ENCODE measurements around the gene MAPK1IP1L. TPM values are rescaled to one million over a fixed set of nuclear protein-coding genes. Genes with fewer than 3 reads are reported as not detected.
A peak's percentile ranks its signal among the peaks of the same experiment; 100 is the strongest.
"Not testable (repeated sequence)": the region's sequence is repeated elsewhere in the genome, so short reads cannot be mapped to it uniquely, and the experiment has no call there.

Gene MAPK1IP1L
- total RNA-seq, 1 experiment from 2014 or later = 111 TPM

GRCh38 chr14:55074662-55075061, 23.2 kb downstream of the MAPK1IP1L start:
- Histone ChIP-seq H3K9me2 (replicated peaks; ENCODE audit: insufficient read depth, low read length) (no peaks in the 10 kb centered on the region), H3K27ac (ENCODE audit: low read length) (peak overlapping the region; percentile 25; the same call in 1 of the 2 replicates), H3K4me1 (ENCODE audit: low read length) (peaks cover 36% of the 10 kb centered on the region), H4K20me1 (ENCODE audit: insufficient read depth, low read depth, low read length) (no peaks in the 10 kb centered on the region), H3K27me3 (ENCODE audit: low read length) (no peaks in the 10 kb centered on the region), H3K9ac (ENCODE audit: low read length) (peak overlapping the region; percentile 48), H3K36me3 (ENCODE audit: insufficient read depth, low read length) (no peaks in the 10 kb centered on the region), H3K4me3 (ENCODE audit: low read length) (peak overlapping the region; percentile 49), H3K9me3 (ENCODE audit: low read length) (no peaks in the 10 kb centered on the region), H3K4me2 (ENCODE audit: low read depth, low read length, poor library complexity, severe bottlenecking) (peak overlapping the region; percentile 63), H2AFZ (ENCODE audit: low read length) (peak overlapping the region; percentile 49), H3K79me2 (ENCODE audit: low read length) (no peaks in the 10 kb centered on the region)
- peak; percentile 76 for DNase-seq

- H3K4me2 ChIP-seq (ENCODE audit: low read depth, low read length, poor library complexity, severe bottlenecking) = no peak overlapping the region
- H3K36me3 ChIP-seq (ENCODE audit: insufficient read depth, low read length) = no peaks in the 10 kb centered on the region
- H3K9me3 ChIP-seq (ENCODE audit: low read length) = no peaks in the 10 kb centered on the region
- no peak overlapping the region for H3K9ac ChIP-seq (ENCODE audit: low read length)
- no peak for DNase-seq
- H4K20me1 ChIP-seq (ENCODE audit: insufficient read depth, low read depth, low read length) = no peaks in the 10 kb centered on the region
- no peaks in the 10 kb centered on the region for H3K27me3 ChIP-seq (ENCODE audit: low read length)
- no peak overlapping the region for H3K4me3 ChIP-seq (ENCODE audit: low read length)
- no peak overlapping the region for H2AFZ ChIP-seq (ENCODE audit: low read length)
- no peak overlapping the region for H3K27ac ChIP-seq (ENCODE audit: low read length)
- H3K79me2 ChIP-seq (ENCODE audit: low read length) = no peaks in the 10 kb centered on the region
- H3K9me2 ChIP-seq (replicated peaks; ENCODE audit: insufficient read depth, low read length) = no peaks in the 10 kb centered on the region
- H3K4me1 ChIP-seq (ENCODE audit: low read length) = peaks cover 36% of the 10 kb centered on the region
Measured at GRCh38 chr14:55075628-55076175, 24.3 kb downstream of the MAPK1IP1L start.

- H3K9me3 ChIP-seq (ENCODE audit: low read length) = no peaks in the 10 kb centered on the region
- H3K79me2 ChIP-seq (ENCODE audit: low read length) = no peaks in the 10 kb centered on the region
- H2AFZ ChIP-seq (ENCODE audit: low read length) = no peak overlapping the region
- H3K27me3 ChIP-seq (ENCODE audit: low read length) = no peaks in the 10 kb centered on the region
- H3K4me2 ChIP-seq (ENCODE audit: low read depth, low read length, poor library complexity, severe bottlenecking) = no peak overlapping the region
- no peak overlapping the region for H3K9ac ChIP-seq (ENCODE audit: low read length)
- H4K20me1 ChIP-seq (ENCODE audit: insufficient read depth, low read depth, low read length) = no peaks in the 10 kb centered on the region
- no peaks in the 10 kb centered on the region for H3K9me2 ChIP-seq (replicated peaks; ENCODE audit: insufficient read depth, low read length)
- no peak for DNase-seq
- no peak overlapping the region for H3K27ac ChIP-seq (ENCODE audit: low read length)
- no peak overlapping the region for H3K4me3 ChIP-seq (ENCODE audit: low read length)
- peaks cover 20% of the 10 kb centered on the region for H3K4me1 ChIP-seq (ENCODE audit: low read length)
- H3K36me3 ChIP-seq (ENCODE audit: insufficient read depth, low read length) = no peaks in the 10 kb centered on the region
Measured at GRCh38 chr14:55077170-55078151, 26.0 kb downstream of the MAPK1IP1L start.

- H2AFZ ChIP-seq (ENCODE audit: low read length); H3K4me2 ChIP-seq (ENCODE audit: low read depth, low read length, poor library complexity, severe bottlenecking); H3K4me1 ChIP-seq (ENCODE audit: low read length): not testable (repeated sequence)
Measured at GRCh38 chr14:55079961-55080360, 28.5 kb downstream of the MAPK1IP1L start.

GRCh38 chr14:55084401-55085059, 33.1 kb downstream of the MAPK1IP1L start:
- H3K9me2 ChIP-seq (replicated peaks; ENCODE audit: insufficient read depth, low read length) = no peaks in the 10 kb centered on the region
- peaks cover 4% of the 10 kb centered on the region for H3K4me1 ChIP-seq (ENCODE audit: low read length)
- no peaks in the 10 kb centered on the region for H3K9me3 ChIP-seq (ENCODE audit: low read length)
- no peaks in the 10 kb centered on the region for H3K79me2 ChIP-seq (ENCODE audit: low read length)
- H3K27me3 ChIP-seq (ENCODE audit: low read length) = 0 out of 2 replicates have a peak, but pooled peaks cover 2% of the 10 kb centered on the region
- no peak overlapping the region for H3K9ac ChIP-seq (ENCODE audit: low read length)
- no peak overlapping the region for H3K4me3 ChIP-seq (ENCODE audit: low read length)
- no peak for DNase-seq
- no peaks in the 10 kb centered on the region for H4K20me1 ChIP-seq (ENCODE audit: insufficient read depth, low read depth, low read length)
- no peaks in the 10 kb centered on the region for H3K36me3 ChIP-seq (ENCODE audit: insufficient read depth, low read length)
- no peak overlapping the region for H2AFZ ChIP-seq (ENCODE audit: low read length)
- H3K4me2 ChIP-seq (ENCODE audit: low read depth, low read length, poor library complexity, severe bottlenecking) = no peak overlapping the region
- H3K27ac ChIP-seq (ENCODE audit: low read length) = no peak overlapping the region

More at GRCh38 chr14:55079961-55080360, 28.5 kb downstream of the MAPK1IP1L start:
- not testable (repeated sequence) for H4K20me1 ChIP-seq (ENCODE audit: insufficient read depth, low read depth, low read length); DNase-seq; H3K79me2 ChIP-seq (ENCODE audit: low read length); H3K27me3 ChIP-seq (ENCODE audit: low read length); H3K9me3 ChIP-seq (ENCODE audit: low read length); H3K36me3 ChIP-seq (ENCODE audit: insufficient read depth, low read length); H3K9me2 ChIP-seq (replicated peaks; ENCODE audit: insufficient read depth, low read length); H3K4me3 ChIP-seq (ENCODE audit: low read length); H3K9ac ChIP-seq (ENCODE audit: low read length); H3K27ac ChIP-seq (ENCODE audit: low read length)

GRCh38 chr14:55085060-55085660, 33.7 kb downstream of the MAPK1IP1L start:
- Histone ChIP-seq H3K4me3 (ENCODE audit: low read length) (no peak overlapping the region), H3K4me1 (ENCODE audit: low read length) (peaks cover 4% of the 10 kb centered on the region), H3K36me3 (ENCODE audit: insufficient read depth, low read length) (no peaks in the 10 kb centered on the region), H3K4me2 (ENCODE audit: low read depth, low read length, poor library complexity, severe bottlenecking) (no peak overlapping the region), H3K27me3 (ENCODE audit: low read length) (0 out of 2 replicates have a peak, but pooled peaks cover 2% of the 10 kb centered on the region), H3K79me2 (ENCODE audit: low read length) (no peaks in the 10 kb centered on the region), H3K9me3 (ENCODE audit: low read length) (no peaks in the 10 kb centered on the region), H3K9ac (ENCODE audit: low read length) (no peak overlapping the region), H3K27ac (ENCODE audit: low read length) (no peak overlapping the region), H2AFZ (ENCODE audit: low read length) (no peak overlapping the region), H3K9me2 (replicated peaks; ENCODE audit: insufficient read depth, low read length) (no peaks in the 10 kb centered on the region), H4K20me1 (ENCODE audit: insufficient read depth, low read depth, low read length) (no peaks in the 10 kb centered on the region)
- no peak for DNase-seq

- H3K9ac ChIP-seq (ENCODE audit: low read length) = no peak overlapping the region
- H3K9me2 ChIP-seq (replicated peaks; ENCODE audit: insufficient read depth, low read length) = no peaks in the 10 kb centered on the region
- H3K79me2 ChIP-seq (ENCODE audit: low read length) = no peaks in the 10 kb centered on the region
- H3K4me1 ChIP-seq (ENCODE audit: low read length) = peaks cover 11% of the 10 kb centered on the region
- DNase-seq = no peak
- H4K20me1 ChIP-seq (ENCODE audit: insufficient read depth, low read depth, low read length) = 0 out of 2 replicates have a peak, but pooled peaks cover 3% of the 10 kb centered on the region
- no peak overlapping the region for H3K4me2 ChIP-seq (ENCODE audit: low read depth, low read length, poor library complexity, severe bottlenecking)
- no peak overlapping the region for H3K27ac ChIP-seq (ENCODE audit: low read length)
- no peaks in the 10 kb centered on the region for H3K9me3 ChIP-seq (ENCODE audit: low read length)
- H2AFZ ChIP-seq (ENCODE audit: low read length) = no peak overlapping the region
- H3K4me3 ChIP-seq (ENCODE audit: low read length) = no peak overlapping the region
- H3K27me3 ChIP-seq (ENCODE audit: low read length) = 0 out of 2 replicates have a peak, but pooled peaks cover 2% of the 10 kb centered on the region
- H3K36me3 ChIP-seq (ENCODE audit: insufficient read depth, low read length) = no peaks in the 10 kb centered on the region
Measured at GRCh38 chr14:55086938-55087337, 35.5 kb downstream of the MAPK1IP1L start.
